Measurements from ENCODE around the gene MTMR12.

MTMR12 gene

GRCh38 chr5:32312595-32313332 lies at the start of gene MTMR12:
Gene MTMR12 (minus strand): TSS chr5:32312939. CDS start chr5:32312838, 101 bp downstream.
- peak; percentile 100 for DNase-seq (ENCODE audit: low spot score)
- ChIA-PET POLR2A (ENCODE audit: low non-redundant PET) (interaction anchor here (0.7 kb wide), 1 partner anchor 14 kb away, joined by 3 read pairs; no protein-coding TSS in a partner anchor), CTCF (no interaction called here)
- H3K27ac ChIP-seq: peak within 1 kb of the TSS; percentile 83
- no peak for TF ChIP-seq CTCF (conservative IDR thresholded peaks at IDR 0.05; ENCODE audit: low read depth)

- no peak overlapping the region for H3K27ac ChIP-seq
- no peak for TF ChIP-seq CTCF (conservative IDR thresholded peaks at IDR 0.05; ENCODE audit: low read depth)
- CTCF ChIA-PET: no interaction called here
- DNase-seq (ENCODE audit: low spot score): no peak
- POLR2A ChIA-PET (ENCODE audit: low non-redundant PET): no interaction called here
Measured at GRCh38 chr5:32362527-32362926, 49.8 kb upstream of the MTMR12 start.

- TF ChIP-seq CTCF (conservative IDR thresholded peaks at IDR 0.05; ENCODE audit: low read depth): no peak
- DNase-seq (ENCODE audit: low spot score): no peak
- CTCF ChIA-PET: no interaction called here
- POLR2A ChIA-PET (ENCODE audit: low non-redundant PET): no interaction called here
- H3K27ac ChIP-seq: no peak overlapping the region
Measured at GRCh38 chr5:32360906-32361305, 48.2 kb upstream of the MTMR12 start.

- POLR2A ChIA-PET (ENCODE audit: low non-redundant PET): no interaction called here
- no peak for TF ChIP-seq CTCF (conservative IDR thresholded peaks at IDR 0.05; ENCODE audit: low read depth)
- no peak overlapping the region for H3K27ac ChIP-seq
- CTCF ChIA-PET: interaction anchor here (0.7 kb wide), 1 partner anchor 10 kb away, joined by 3 read pairs; no protein-coding TSS in a partner anchor
- no peak for DNase-seq (ENCODE audit: low spot score)
Measured at GRCh38 chr5:32358611-32359010, 45.9 kb upstream of the MTMR12 start.

GRCh38 chr5:32357658-32358057 lies 44.9 kb upstream of the MTMR12 start:
- TF ChIP-seq CTCF (conservative IDR thresholded peaks at IDR 0.05; ENCODE audit: low read depth): no peak
- DNase-seq (ENCODE audit: low spot score): no peak
- ChIA-PET CTCF (interaction anchor here (0.5 to 0.6 kb wide), 2 partner anchors 11 to 16 kb away, joined by 3 to 6 read pairs; no protein-coding TSS in a partner anchor), POLR2A (ENCODE audit: low non-redundant PET) (no interaction called here)
- H3K27ac ChIP-seq: no peak overlapping the region

GRCh38 chr5:32355686-32356085 lies 42.9 kb upstream of the MTMR12 start:
- DNase-seq (ENCODE audit: low spot score): no peak
- no peak overlapping the region for H3K27ac ChIP-seq
- ChIA-PET POLR2A (ENCODE audit: low non-redundant PET) (no interaction called here), CTCF (no interaction called here)
- no peak for TF ChIP-seq CTCF (conservative IDR thresholded peaks at IDR 0.05; ENCODE audit: low read depth)
